T-cell (primary cell): ENCODE data around the gene DCTN2. TPM values are rescaled to one million over a fixed set of nuclear protein-coding genes. Genes with fewer than 3 reads are reported as not detected.

Experiments
- ATAC-seq, 4 experiments: fragments of 200-7000 bp in 3 of 4; fragments of 150-1000 bp in 1 of 4; cut with Tn5 transposase; replicated peaks in 1 of 4; 1 replicate in 3 of 4; 2 replicates in 1 of 4; pipeline ENCODE4 v1.10.0; 2021; ENCODE audit warnings: moderate library complexity in 3 of 4, mild to moderate bottlenecking in 2 of 4, moderate number of reproducible peaks in 1 of 4
- CTCF ChIA-PET, 2 donors: fragments of 300-600 bp; sonication (Branson Sonifier 250); formaldehyde crosslinking; loops; one replicate each; lab custom pipeline; 2022; ENCODE audit warnings: antibody characterized with exemption in 2 of 2; lab: Charles Lee
- POLR2A ChIA-PET, 2 donors: fragments of 300-600 bp; sonication (Branson Sonifier 250); formaldehyde crosslinking; loops; one replicate each; lab custom pipeline; 2022; ENCODE audit warnings: antibody characterized with exemption in 2 of 2; lab: Charles Lee
- DNase-seq, 35 experiments: peaks; one replicate each; pipeline versions ENCODE4 v3.0.0 to v3.0.0-alpha.2; 2013 to 2023
- H3K27ac ChIP-seq: one replicate; pipeline ENCODE4 v1.5.1; 2013; ENCODE audit warnings: low read length
- H3K27me3 ChIP-seq, 2 experiments: replicated peaks in 1 of 2; 1 replicate in 1 of 2; 2 replicates in 1 of 2; pipeline versions ENCODE4 v1.6.1 to v1.7.0; 2013; ENCODE audit warnings: low read length in 1 of 2, mixed read lengths in 1 of 2; ENCODE audit not compliant: control insufficient read depth in 2 of 2, insufficient read depth in 2 of 2; ENCODE audit errors: extremely low read depth in 1 of 2
- H3K36me3 ChIP-seq, 2 donors: 1 replicate in 1 of 2; 2 replicates in 1 of 2; pipeline versions ENCODE4 v1.6.1 to v1.7.0; 2013; ENCODE audit warnings: low read length in 1 of 2; ENCODE audit not compliant: control insufficient read depth in 2 of 2, insufficient read depth in 1 of 2; ENCODE audit errors: extremely low read depth in 1 of 2
- H3K4me1 ChIP-seq, 2 experiments: 1 replicate in 1 of 2; 2 replicates in 1 of 2; pipeline versions ENCODE4 v1.6.1 to v1.7.0; 2013; ENCODE audit warnings: low read length in 2 of 2, mixed read lengths in 1 of 2; ENCODE audit not compliant: insufficient read depth in 2 of 2, control insufficient read depth in 1 of 2; ENCODE audit errors: extremely low read depth in 1 of 2
- H3K4me3 ChIP-seq, 2 donors: 1 replicate in 1 of 2; 2 replicates in 1 of 2; pipeline versions ENCODE4 v1.5.1 to v1.7.0; 2013; ENCODE audit warnings: mild to moderate bottlenecking in 2 of 2, low read length in 1 of 2, moderate library complexity in 1 of 2; ENCODE audit not compliant: control insufficient read depth in 1 of 2; ENCODE audit errors: extremely low read depth in 1 of 2
- H3K9me3 ChIP-seq: 2 replicates; pipeline ENCODE4 v1.7.0; 2013
- H3K27ac Mint-ChIP-seq, 2 donors: one replicate each; pipeline ENCODE4 v1.8.0; 2020 to 2021; ENCODE audit warnings: mild to moderate bottlenecking in 2 of 2, mixed read lengths in 2 of 2
- H3K27me3 Mint-ChIP-seq, 2 donors: one replicate each; pipeline ENCODE4 v1.8.0; 2021 to 2022; ENCODE audit warnings: mixed read lengths in 2 of 2
- H3K36me3 Mint-ChIP-seq: one replicate; pipeline ENCODE4 v1.8.0; 2021; ENCODE audit warnings: mixed read lengths
- H3K4me1 Mint-ChIP-seq, 3 donors: one replicate each; pipeline ENCODE4 v1.8.0; 2020 to 2022; ENCODE audit warnings: mixed read lengths in 3 of 3, mild to moderate bottlenecking in 1 of 3
- H3K4me3 Mint-ChIP-seq, 3 donors: one replicate each; pipeline ENCODE4 v1.8.0; 2020 to 2022; ENCODE audit warnings: mild to moderate bottlenecking in 3 of 3, mixed read lengths in 3 of 3, moderate library complexity in 3 of 3
- H3K9me3 Mint-ChIP-seq, 3 donors: one replicate each; pipeline ENCODE4 v1.8.0; 2020 to 2022; ENCODE audit warnings: mixed read lengths in 3 of 3
- WGBS: methylation state at CpG from one replicate; pipeline ENCODE4 v1.1.5; 2013; ENCODE audit warnings: missing lambda C conversion rate; ENCODE audit not compliant: insufficient coverage; 5-methylcytosine and 5-hydroxymethylcytosine counted together
- total RNA-seq, 35 experiments: library from RNA in 6 of 35; stranded (reverse) in 6 of 35; fragments of 120-200 nt in 1 of 35; gene quantifications; one replicate each; pipeline versions ENCODE4 v1.2.1 to v1.2.4 and lab custom pipeline; 2013 to 2026

The DCTN2 gene
- total RNA-seq, 5 donors from 2014 or later (not counting 1 experiment from before 2014, with no cell fraction given): 60.1 to 81.9 (median 71.5) TPM

DNA sequence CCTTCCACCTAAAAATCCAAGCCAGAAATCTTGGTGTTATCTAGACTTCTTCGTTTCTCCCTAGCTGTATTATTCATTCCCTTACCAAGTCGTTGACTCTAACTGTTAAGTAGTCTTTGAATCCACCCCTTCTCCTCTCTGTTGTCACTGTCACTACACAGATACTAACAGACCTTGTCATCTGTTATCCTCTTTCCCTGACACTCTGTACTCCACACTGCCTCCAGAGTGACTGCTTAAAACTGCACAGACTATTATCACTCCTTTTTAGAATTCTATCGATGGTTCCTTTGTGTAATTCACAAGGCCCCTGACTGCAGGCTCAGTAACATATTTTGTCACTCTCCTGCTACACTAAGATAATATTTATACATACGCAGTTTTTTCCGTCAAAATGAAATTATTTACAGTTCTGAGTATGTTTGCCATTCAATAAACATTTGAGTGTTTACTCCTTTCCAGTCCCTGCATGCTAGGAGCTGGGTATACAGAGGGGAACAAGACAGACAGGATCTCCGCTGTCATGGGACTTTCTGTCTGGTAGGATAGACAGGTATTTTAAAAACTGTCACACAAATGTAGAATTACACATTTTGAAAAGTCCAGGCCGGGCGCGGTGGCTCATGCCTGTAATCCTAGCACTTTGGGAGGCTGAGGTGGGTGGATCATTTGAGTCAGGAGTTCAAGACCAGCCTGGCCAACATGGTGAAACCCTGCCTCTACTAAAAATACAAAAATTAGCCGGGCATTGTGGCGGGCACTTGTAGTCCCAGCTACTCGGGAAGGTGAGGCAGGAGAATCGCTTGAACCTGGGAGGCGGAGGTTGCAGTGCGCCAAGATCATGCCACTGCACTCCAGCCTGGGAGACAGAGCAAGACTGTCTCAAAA, 55.4 kb downstream of the DCTN2 start:
- Histone ChIP-seq H3K9me3 (no peaks in the 10 kb centered on the region), H3K4me1 (peaks cover 12 to 23% of the 10 kb centered on the region in 2 experiments), H3K36me3 (peaks cover 12 to 46% of the 10 kb centered on the region in 2 donors), H3K27me3 (no peaks in the 10 kb centered on the region), H3K4me3 (no peak overlapping the region), H3K27ac (no peak overlapping the region)
- H3K36me3 Mint-ChIP-seq: peaks cover 25% of the 10 kb centered on the region
- H3K4me1 Mint-ChIP-seq: peaks cover 31 to 38% (median 36%) of the 10 kb centered on the region in 3 donors
- H3K9me3 Mint-ChIP-seq: no peaks in the 10 kb centered on the region
- H3K27ac Mint-ChIP-seq: peak overlapping the region; percentile 2 to 46
- H3K27me3 Mint-ChIP-seq: no peaks in the 10 kb centered on the region
- ATAC-seq (no peak), DNase-seq (peak in 1 of 35 experiments; percentile 28)
- 88% methylated on average over 3 of the region's 15 CpGs for WGBS
- H3K4me3 Mint-ChIP-seq: no peak overlapping the region
- ChIA-PET CTCF (interaction anchor here in 1 of 2 donors (0.7 kb wide), 1 partner anchor 43 kb away, joined by 11 read pairs; no protein-coding TSS in a partner anchor), POLR2A (interaction anchor here in 1 of 2 donors (0.6 kb wide), 2 partner anchors 34 kb away, joined by 5 to 6 read pairs; no protein-coding TSS in a partner anchor)

DNA sequence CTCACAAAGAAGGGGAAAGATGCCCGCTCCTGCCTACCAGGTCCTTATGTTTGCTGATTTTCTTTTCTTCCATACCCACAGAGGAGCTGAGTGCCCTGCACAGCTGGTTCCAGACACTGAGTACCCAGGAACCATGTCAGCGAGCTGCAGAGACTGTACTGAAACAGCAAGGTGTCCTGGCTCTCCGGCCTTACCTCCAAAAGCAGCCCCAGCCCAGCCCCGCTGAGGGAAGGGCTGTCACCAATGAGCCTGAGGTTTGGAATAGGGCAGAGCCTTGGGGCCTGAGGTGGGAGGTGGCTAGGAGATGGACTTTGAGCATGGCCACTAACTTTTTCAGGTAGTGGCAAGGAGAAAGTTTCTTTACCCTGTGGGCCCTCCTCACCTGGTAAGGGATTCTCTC, 56.9 kb downstream of the DCTN2 start:
- no peak overlapping the region for H3K4me3 ChIP-seq
- H3K36me3 ChIP-seq: peaks cover 12 to 40% of the 10 kb centered on the region in 2 donors
- WGBS: 100% methylated on average over 2 of the region's 4 CpGs
- Mint-ChIP-seq H3K27ac (no peak overlapping the region), H3K4me3 (no peak overlapping the region), H3K27me3 (no peaks in the 10 kb centered on the region), H3K36me3 (peaks cover 21% of the 10 kb centered on the region), H3K4me1 (peaks cover 31 to 38% (median 36%) of the 10 kb centered on the region in 3 donors), H3K9me3 (no peaks in the 10 kb centered on the region)
- peaks cover 12 to 23% of the 10 kb centered on the region in 2 experiments for H3K4me1 ChIP-seq
- ATAC-seq (no peak), DNase-seq (no peak)
- no peak overlapping the region for H3K27ac ChIP-seq
- ChIA-PET POLR2A (interaction anchor here in 1 of 2 donors (0.8 kb wide), 1 partner anchor 15 kb away, joined by 4 read pairs; no protein-coding TSS in a partner anchor), CTCF (interaction anchor here in 1 of 2 donors (0.5 kb wide), 1 partner anchor 127 kb away, joined by 3 read pairs; no protein-coding TSS in a partner anchor)
- H3K27me3 ChIP-seq: no peaks in the 10 kb centered on the region
- no peaks in the 10 kb centered on the region for H3K9me3 ChIP-seq

DNA sequence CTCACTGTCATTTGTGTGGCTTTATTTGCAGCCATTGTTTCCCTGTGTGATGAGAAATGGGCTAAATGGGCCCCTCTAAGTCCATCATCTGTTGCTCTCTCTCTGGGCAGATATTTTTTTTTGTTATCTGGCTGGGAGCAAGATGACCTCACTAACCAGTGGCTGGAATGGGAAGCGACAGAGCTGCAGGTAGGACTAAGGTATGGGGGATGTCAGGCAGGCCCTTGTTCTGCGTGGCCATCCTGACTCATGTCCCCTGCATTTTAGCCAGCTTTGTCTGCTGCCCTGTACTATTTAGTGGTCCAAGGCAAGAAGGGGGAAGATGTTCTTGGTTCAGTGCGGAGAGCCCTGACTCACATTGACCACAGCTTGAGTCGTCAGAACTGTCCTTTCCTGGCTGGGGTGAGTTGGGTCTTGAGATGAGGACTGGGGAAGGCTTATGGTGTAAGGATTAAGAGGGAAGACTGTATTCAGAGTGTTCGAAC, 57.8 kb downstream of the DCTN2 start:
- ATAC-seq: no peak
- no peaks in the 10 kb centered on the region for H3K27me3 Mint-ChIP-seq
- no peak overlapping the region for H3K27ac ChIP-seq
- peaks cover 31 to 38% (median 36%) of the 10 kb centered on the region in 3 donors for H3K4me1 Mint-ChIP-seq
- peak overlapping the region; percentile 90 to 98 (median 96) for H3K4me3 Mint-ChIP-seq
- H3K9me3 Mint-ChIP-seq: no peaks in the 10 kb centered on the region
- peaks cover 12 to 40% of the 10 kb centered on the region in 2 donors for H3K36me3 ChIP-seq
- no peaks in the 10 kb centered on the region for H3K27me3 ChIP-seq
- CTCF ChIA-PET: interaction anchor here in 1 of 2 donors (0.8 kb wide), 1 partner anchor 30 kb away, joined by 3 read pairs; no protein-coding TSS in a partner anchor
- H3K4me1 ChIP-seq: peaks cover 12 to 23% of the 10 kb centered on the region in 2 experiments
- peaks cover 21% of the 10 kb centered on the region for H3K36me3 Mint-ChIP-seq
- H3K27ac Mint-ChIP-seq: peak overlapping the region; percentile 68 to 95
- POLR2A ChIA-PET: interaction anchor here (0.5 to 0.7 kb wide), 3 partner anchors 14 to 54 kb away, joined by 3 to 6 read pairs (median 4); no protein-coding TSS in a partner anchor
- no peak for DNase-seq
- no peaks in the 10 kb centered on the region for H3K9me3 ChIP-seq
- H3K4me3 ChIP-seq: peak overlapping the region in 1 of 2 donors; percentile 94
- WGBS: 100% methylated on average over 3 of the region's 5 CpGs

DNA sequence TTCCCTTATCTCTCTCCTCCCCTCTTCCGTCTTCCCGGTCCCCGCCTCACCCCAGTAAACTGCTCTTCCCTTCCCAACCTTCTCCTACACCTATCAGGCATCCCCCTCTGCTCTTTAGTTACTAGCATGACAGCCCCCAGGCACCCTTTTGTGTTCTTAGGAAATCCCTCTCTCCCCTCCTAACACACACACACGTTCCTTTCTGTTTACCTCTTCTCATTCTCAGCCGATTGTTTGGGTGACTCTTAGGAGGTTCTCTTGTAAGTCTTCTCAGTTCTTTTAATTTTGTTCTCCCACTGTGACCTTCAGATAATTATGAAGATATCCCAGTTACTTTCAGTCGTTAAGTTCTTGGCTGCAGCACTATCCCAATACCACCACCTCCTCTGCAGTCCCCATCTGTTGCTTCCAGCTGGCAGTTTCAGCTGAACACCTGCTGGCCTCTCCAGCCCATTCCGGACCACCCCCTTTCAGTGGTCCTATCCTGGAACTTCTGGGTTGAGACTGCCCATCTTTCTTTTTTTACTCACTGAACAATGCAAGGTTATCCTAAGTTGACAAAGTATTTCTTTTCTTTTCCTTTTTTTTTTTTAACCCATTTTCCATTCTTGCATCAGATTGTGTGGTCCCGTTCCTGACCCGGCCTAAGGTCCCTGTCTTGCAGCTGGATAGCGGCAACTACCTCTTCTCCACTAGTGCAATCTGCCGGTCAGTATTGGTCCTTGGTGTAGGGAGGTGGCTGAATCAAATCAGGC, 58.4 kb downstream of the DCTN2 start:
- Mint-ChIP-seq H3K27ac (peak overlapping the region; percentile 94 to 95), H3K9me3 (no peaks in the 10 kb centered on the region), H3K27me3 (no peaks in the 10 kb centered on the region), H3K36me3 (peaks cover 21% of the 10 kb centered on the region), H3K4me1 (peaks cover 31 to 38% (median 36%) of the 10 kb centered on the region in 3 donors), H3K4me3 (peak overlapping the region; percentile 90 to 98 (median 96))
- no peak for ATAC-seq
- H3K36me3 ChIP-seq: peaks cover 12 to 37% of the 10 kb centered on the region in 2 donors
- H3K9me3 ChIP-seq: no peaks in the 10 kb centered on the region
- H3K27me3 ChIP-seq: no peaks in the 10 kb centered on the region
- DNase-seq: no peak
- peaks cover 12 to 23% of the 10 kb centered on the region in 2 experiments for H3K4me1 ChIP-seq
- ChIA-PET CTCF (interaction anchor here in 1 of 2 donors (0.8 kb wide), 1 partner anchor 30 kb away, joined by 3 read pairs; no protein-coding TSS in a partner anchor), POLR2A (interaction anchor here (0.6 to 0.7 kb wide), 2 partner anchors 13 to 53 kb away, joined by 3 to 4 read pairs; no protein-coding TSS in a partner anchor)
- WGBS: 6% methylated on average over 5 of the region's 11 CpGs
- H3K27ac ChIP-seq: peak overlapping the region; percentile 66
- H3K4me3 ChIP-seq: peak overlapping the region; percentile 94 to 95

DNA sequence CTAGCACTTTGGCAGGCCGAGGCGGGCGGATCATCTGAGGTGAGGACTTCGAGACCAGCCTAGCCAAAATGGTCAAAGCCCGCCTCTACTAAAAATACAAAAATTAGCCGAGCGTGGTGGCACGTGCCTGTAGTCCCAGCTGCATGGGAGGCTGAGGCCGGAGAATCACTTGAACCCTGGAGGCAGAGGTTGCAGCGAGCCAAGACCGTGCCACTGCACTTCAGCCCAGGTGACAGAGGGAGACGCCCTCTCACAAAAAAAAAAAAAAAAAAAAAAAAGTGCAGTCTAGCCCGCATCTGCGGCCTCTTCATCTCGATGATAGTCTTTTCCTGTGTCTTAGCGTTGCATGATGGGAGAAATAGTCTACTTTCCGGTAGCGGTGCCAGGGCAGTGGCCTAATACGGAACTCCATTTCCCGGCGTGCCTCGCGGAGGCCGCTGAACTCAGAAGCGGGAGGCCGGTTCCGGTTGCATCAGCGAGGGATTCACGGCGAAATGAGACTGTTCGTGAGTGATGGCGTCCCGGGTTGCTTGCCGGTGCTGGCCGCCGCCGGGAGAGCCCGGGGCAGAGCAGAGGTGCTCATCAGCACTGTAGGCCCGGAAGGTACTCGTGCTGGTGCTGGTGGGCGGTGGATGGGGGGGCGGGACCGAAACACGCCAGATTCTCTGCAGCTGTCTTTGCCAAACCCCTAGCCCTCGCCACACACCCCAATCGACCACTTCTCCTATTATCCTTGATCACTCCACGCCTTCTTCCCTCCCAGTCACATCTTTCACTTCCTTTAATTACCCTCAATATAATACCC, 59.2 kb downstream of the DCTN2 start, which contains the start of gene MARS1:
Gene MARS1 (plus strand): TSS at position 472 of the 805 bp plus-strand sequence. CDS start 23 bp downstream, at position 495.
- 6% methylated on average over 33 of the region's 47 CpGs for WGBS
- Mint-ChIP-seq H3K27ac (peak within 1 kb of the TSS; percentile 94 to 95), H3K9me3 (no peaks in the 10 kb centered on the region), H3K36me3 (peaks cover 18% of the 10 kb centered on the region), H3K4me3 (peak within 1 kb of the TSS; percentile 90 to 98 (median 96)), H3K4me1 (peaks cover 38 to 40% (median 38%) of the 10 kb centered on the region in 3 donors), H3K27me3 (no peaks in the 10 kb centered on the region)
- Histone ChIP-seq H3K27ac (peak within 1 kb of the TSS; percentile 66), H3K9me3 (no peaks in the 10 kb centered on the region), H3K4me1 (peaks cover 12 to 23% of the 10 kb centered on the region in 2 experiments), H3K27me3 (no peaks in the 10 kb centered on the region), H3K4me3 (peak within 1 kb of the TSS; percentile 94 to 95), H3K36me3 (peaks cover 11 to 35% of the 10 kb centered on the region in 2 donors)
- ChIA-PET POLR2A (no interaction called here), CTCF (interaction anchor here in 1 of 2 donors (1.4 kb wide), 2 partner anchors 11 to 29 kb away, joined by 3 to 6 read pairs; no protein-coding TSS in a partner anchor)
- DNase-seq: peak; percentile 74 to 97 (median 91)
- ATAC-seq: peak; percentile 98 to 99 (median 98)
